H1 (cell line): Measurements from ENCODE around the gene ANKS1B. TPM values are rescaled to one million over a fixed set of nuclear protein-coding genes. Genes with fewer than 3 reads are reported as not detected.

Experiments
- CTCF ChIA-PET: fragments of 300-600 bp; sonication (Branson Sonifier 250); formaldehyde crosslinking; loops from one replicate; lab custom pipeline; 2021; ENCODE audit not compliant: partially characterized antibody; lab: Charles Lee
- POLR2A ChIA-PET: fragments of 300-600 bp; sonication (Branson Sonifier 250); formaldehyde crosslinking; loops from one replicate; lab custom pipeline; 2021; ENCODE audit warnings: inconsistent platforms; ENCODE audit not compliant: partially characterized antibody; lab: Charles Lee
- DNase-seq, 2 experiments: peaks; one replicate each; pipeline versions ENCODE4 v3.0.0 to v3.0.0-alpha.2; 2010 to 2022; ENCODE audit warnings: low spot score in 2 of 2, low read depth in 1 of 2, mixed read lengths in 1 of 2
- FAIRE-seq: peaks from 2 replicates; lab custom pipeline; 2011; peaks lifted over from hg19 to GRCh38; lab: Jason Lieb, UNC
- H2AFZ ChIP-seq: 2 replicates; pipeline ENCODE4 v1.8.1; 2012; ENCODE audit warnings: low read length, inconsistent platforms
- H2AK5ac ChIP-seq: 2 replicates; pipeline ENCODE4 v1.6.1; 2013; ENCODE audit warnings: low read depth, low read length
- H2BK120ac ChIP-seq: replicated peaks from 2 replicates; pipeline ENCODE3; 2013; ENCODE audit warnings: low read depth, low read length, inconsistent platforms
- H2BK12ac ChIP-seq: 2 replicates; pipeline ENCODE4 v1.6.1; 2013; ENCODE audit warnings: low read depth, low read length
- H2BK15ac ChIP-seq: 2 replicates; pipeline ENCODE4 v1.6.1; 2013; ENCODE audit warnings: low read length
- H2BK20ac ChIP-seq: 2 replicates; pipeline ENCODE4 v1.6.1; 2013; ENCODE audit warnings: low read length
- H2BK5ac ChIP-seq: 2 replicates; pipeline ENCODE4 v1.6.1; 2013; ENCODE audit warnings: low read depth, low read length
- H3K14ac ChIP-seq: 2 replicates; pipeline ENCODE4 v1.6.1; 2013; ENCODE audit warnings: inconsistent platforms; ENCODE audit not compliant: insufficient read length
- H3K18ac ChIP-seq: 2 replicates; pipeline ENCODE4 v1.6.1; 2013; ENCODE audit warnings: low read length; ENCODE audit errors: extremely low read depth
- H3K23ac ChIP-seq: 2 replicates; pipeline ENCODE4 v1.6.1; 2013; ENCODE audit warnings: inconsistent platforms; ENCODE audit not compliant: insufficient read length
- H3K23me2 ChIP-seq: 2 replicates; pipeline ENCODE4 v1.6.1; 2013; ENCODE audit warnings: low read depth, low read length
- H3K27ac ChIP-seq: 2 replicates; pipeline ENCODE4 v1.6.1; 2011; ENCODE audit warnings: low read depth, low read length, inconsistent platforms
- H3K27me3 ChIP-seq, 4 experiments: replicated peaks in 1 of 4; 1 replicate in 1 of 4; 2 replicates in 3 of 4; pipeline versions ENCODE4 v1.6.1 to v1.8.1; 2011 to 2013; ENCODE audit warnings: low read length in 3 of 4, mild to moderate bottlenecking in 3 of 4, inconsistent platforms in 2 of 4, mixed read lengths in 2 of 4, moderate library complexity in 1 of 4; ENCODE audit not compliant: control insufficient read depth in 3 of 4, insufficient read depth in 3 of 4; ENCODE audit errors: extremely low read depth in 1 of 4
- H3K36me3 ChIP-seq, 4 experiments: 2 replicates each; pipeline versions ENCODE4 v1.6.1 to v1.8.1; 2011 to 2013; ENCODE audit warnings: mild to moderate bottlenecking in 4 of 4, low read length in 3 of 4, moderate library complexity in 2 of 4, control low read depth in 1 of 4, inconsistent platforms in 1 of 4; ENCODE audit not compliant: insufficient read depth in 4 of 4, control insufficient read depth in 2 of 4
- H3K4ac ChIP-seq: replicated peaks from 2 replicates; pipeline ENCODE3; 2013; ENCODE audit warnings: low read length, low read depth, mixed read lengths, inconsistent platforms; ENCODE audit not compliant: insufficient read length
- H3K4me1 ChIP-seq, 4 experiments: replicated peaks in 1 of 4; 1 replicate in 1 of 4; 2 replicates in 3 of 4; pipeline versions ENCODE4 v1.6.1 to v1.8.1; 2011 to 2013; ENCODE audit warnings: low read length in 3 of 4, inconsistent platforms in 2 of 4, mixed read lengths in 1 of 4; ENCODE audit not compliant: insufficient read depth in 4 of 4, control insufficient read depth in 3 of 4
- H3K4me2 ChIP-seq, 2 experiments: 2 replicates each; pipeline versions ENCODE4 v1.6.1 to v1.8.1; 2011 to 2013; ENCODE audit warnings: low read depth in 2 of 2, low read length in 2 of 2, control low read depth in 1 of 2, inconsistent platforms in 1 of 2, mild to moderate bottlenecking in 1 of 2; ENCODE audit not compliant: insufficient read depth in 1 of 2
- H3K4me3 ChIP-seq, 4 experiments: fragments of 200-600, 300-600 bp in 1 of 4; sonication (generic), shearing (Covaris generic), sonication (Bioruptor Twin) in 1 of 4; 2 replicates each; pipeline versions ENCODE4 v1.5.1 to v1.8.1; 2011 to 2016; ENCODE audit warnings: low read length in 4 of 4, low read depth in 3 of 4, control low read depth in 2 of 4, inconsistent platforms in 2 of 4, mild to moderate bottlenecking in 2 of 4, mixed read lengths in 1 of 4, moderate library complexity in 1 of 4; ENCODE audit not compliant: insufficient read depth in 2 of 4; ENCODE audit errors: extremely low read depth in 1 of 4
- H3K56ac ChIP-seq: replicated peaks from 2 replicates; pipeline ENCODE3; 2013; ENCODE audit warnings: low read depth, mild to moderate bottlenecking, mixed read lengths, low read length, inconsistent platforms; ENCODE audit not compliant: insufficient read length
- H3K79me1 ChIP-seq: 2 replicates; pipeline ENCODE4 v1.6.1; 2013; ENCODE audit warnings: low read depth, low read length, control low read depth
- H3K79me2 ChIP-seq, 2 experiments: 2 replicates each; pipeline versions ENCODE4 v1.6.1 to v1.8.1; 2012 to 2013; ENCODE audit warnings: low read length in 2 of 2, mild to moderate bottlenecking in 2 of 2, inconsistent platforms in 1 of 2; ENCODE audit not compliant: insufficient read depth in 2 of 2, control insufficient read depth in 1 of 2
- H3K9ac ChIP-seq, 4 experiments: replicated peaks in 1 of 4; 1 replicate in 1 of 4; 2 replicates in 3 of 4; pipeline versions ENCODE4 v1.6.1 to v1.8.1; 2011 to 2013; ENCODE audit warnings: low read depth in 3 of 4, low read length in 3 of 4, control low read depth in 2 of 4, mild to moderate bottlenecking in 2 of 4, moderate library complexity in 2 of 4, inconsistent platforms in 1 of 4; ENCODE audit errors: extremely low read depth in 1 of 4
- H3K9me3 ChIP-seq, 2 experiments: 2 replicates each; pipeline versions ENCODE4 v1.6.1 to v1.8.1; 2012 to 2013; ENCODE audit warnings: mild to moderate bottlenecking in 2 of 2, moderate library complexity in 2 of 2, control low read depth in 1 of 2, inconsistent platforms in 1 of 2, low read depth in 1 of 2, low read length in 1 of 2, mixed read lengths in 1 of 2; ENCODE audit not compliant: insufficient read depth in 2 of 2
- H4K20me1 ChIP-seq, 2 experiments: replicated peaks in 1 of 2; 2 replicates each; pipeline versions ENCODE3 to v1.8.1; 2011 to 2013; ENCODE audit warnings: inconsistent platforms in 2 of 2, low read length in 2 of 2, mild to moderate bottlenecking in 1 of 2; ENCODE audit not compliant: insufficient read depth in 2 of 2, control insufficient read depth in 1 of 2
- H4K5ac ChIP-seq: 2 replicates; pipeline ENCODE4 v1.6.1; 2013; ENCODE audit warnings: low read length, low read depth, mixed read lengths, inconsistent platforms; ENCODE audit not compliant: insufficient read length
- H4K8ac ChIP-seq: 2 replicates; pipeline ENCODE4 v1.8.0; 2013; ENCODE audit warnings: mild to moderate bottlenecking, moderate library complexity, low read length, inconsistent platforms; ENCODE audit not compliant: insufficient read depth; ENCODE audit errors: extremely low read depth
- H4K91ac ChIP-seq: replicated peaks from 2 replicates; pipeline ENCODE3; 2013; ENCODE audit warnings: low read length, mixed read lengths, inconsistent platforms; ENCODE audit not compliant: insufficient read length
- CBX5 ChIP-seq: fragments of 300-800, 300-1000 bp; sonication (generic); IDR thresholded peaks from 2 replicates; pipeline ENCODE4 v1.7.1; 2016; ENCODE audit warnings: antibody characterized with exemption, low read length, low read depth
- CEBPB ChIP-seq: IDR thresholded peaks from 2 replicates; pipeline ENCODE4 v1.6.1; 2012; ENCODE audit warnings: low read depth, low read length
- JUN ChIP-seq: IDR thresholded peaks from 2 replicates; pipeline ENCODE4 v1.6.1; 2011; ENCODE audit warnings: low read depth, mild to moderate bottlenecking, improper control_type of control experiment, low read length
- NANOG ChIP-seq: IDR thresholded peaks from 2 replicates; pipeline ENCODE4 v1.6.1; 2011; ENCODE audit warnings: low read length, low read depth, mild to moderate bottlenecking, inconsistent platforms; ENCODE audit not compliant: insufficient read depth, poor library complexity, severe bottlenecking
- PHF8 ChIP-seq: fragments of 200-600 bp; sonication (generic); conservative IDR thresholded peaks from 2 replicates; pipeline ENCODE4 v1.7.1; 2012; ENCODE audit warnings: low read depth, mild to moderate bottlenecking, inconsistent platforms, low read length, moderate library complexity
- RNF2 ChIP-seq: fragments of 200-900, 300-1000 bp; sonication (generic); IDR thresholded peaks from 2 replicates; pipeline ENCODE4 v1.7.1; 2016; ENCODE audit warnings: borderline replicate concordance, low read depth, mild to moderate bottlenecking, antibody characterized with exemption, low read length; ENCODE audit not compliant: poor library complexity, severe bottlenecking; ENCODE audit errors: missing control alignments
- TCF12 ChIP-seq: IDR thresholded peaks from 2 replicates; pipeline ENCODE4 v1.6.1; 2011; ENCODE audit warnings: low read depth, mild to moderate bottlenecking, low read length
- USF2 ChIP-seq: IDR thresholded peaks from 2 replicates; pipeline ENCODE4 v1.6.1; 2011; ENCODE audit warnings: low read length, improper control_type of control experiment
- WGBS, 2 experiments: shearing (Covaris generic) in 1 of 2; methylation state at CpG; one replicate each; pipeline versions ENCODE4 v1.1.6 to v1.1.7; 2013 to 2015; ENCODE audit warnings: low lambda C conversion rate in 2 of 2, mixed read lengths in 2 of 2, inconsistent platforms in 1 of 2, low coverage in 1 of 2, missing lambda C conversion rate in 1 of 2; ENCODE audit not compliant: insufficient replicate concordance in 2 of 2, insufficient coverage in 1 of 2, insufficient read length in 1 of 2; ENCODE audit errors: extremely low coverage in 1 of 2, missing lambda C conversion rate in 1 of 2; 5-methylcytosine and 5-hydroxymethylcytosine counted together
- polyA plus RNA-seq, 7 experiments: library from polyadenylated mRNA; depleted of rRNA in 3 of 7; stranded (reverse) in 5 of 7; unstranded in 2 of 7; fragments of >200 nt in 5 of 7; fragments of 200-250 nt in 2 of 7; gene quantifications; 1 replicate in 5 of 7; 2 replicates in 1 of 7; 4 replicates in 1 of 7; pipeline versions ENCODE4 v1.2.1 to v1.2.3, GENCODE V29; 2011 to 2013; ENCODE audit warnings: missing spikeins in 2 of 7, mixed read lengths in 2 of 7
- total RNA-seq: library from RNA; stranded (reverse); fragmentation: NEBNext Ultra II Directional; extraction: Animal tissue kit (Norgen Biotek cat#: 25700); gene quantifications from 2 replicates; pipeline ENCODE4 v1.2.1, GENCODE V29; 2021

ANKS1B gene
- total and polyA plus RNA-seq, 2 of the 8 experiments (the other 6 are each of a cell fraction or from before 2014, with no cell fraction given) = 2.7 to 6.1 TPM

GRCh38 chr12:99906786-99907579 lies 77.8 kb downstream of the ANKS1B start:
- H2BK120ac ChIP-seq = no peak overlapping the region
- no peak for TF ChIP-seq RNF2
- no peak for TF ChIP-seq CEBPB
- TF ChIP-seq NANOG = no peak
- TF ChIP-seq CBX5 = no peak
- no peak for TF ChIP-seq TCF12
- no peak for TF ChIP-seq USF2
- TF ChIP-seq JUN = no peak
- TF ChIP-seq PHF8 = no peak
- no peak overlapping the region for H4K8ac ChIP-seq
- 92% methylated on average over 4 of the region's 4 CpGs; no CpG with 5 or more reads in 1 of the 2 experiments for WGBS, 2 experiments
- no peak overlapping the region for H3K14ac ChIP-seq
- no peak overlapping the region for H2AK5ac ChIP-seq
- FAIRE-seq (no peak), DNase-seq (no peak)
- no peaks in the 10 kb centered on the region for H3K79me2 ChIP-seq
- H2AFZ ChIP-seq = no peak overlapping the region
- no peaks in the 10 kb centered on the region for H3K36me3 ChIP-seq
- H3K4me1 ChIP-seq = no peaks in the 10 kb centered on the region
- H2BK12ac ChIP-seq = no peak overlapping the region
- no peak overlapping the region for H3K4me2 ChIP-seq
- H3K9me3 ChIP-seq = no peaks in the 10 kb centered on the region
- no peak overlapping the region for H3K18ac ChIP-seq
- H4K20me1 ChIP-seq = no peaks in the 10 kb centered on the region
- H3K27ac ChIP-seq = no peak overlapping the region
- H3K9ac ChIP-seq = no peak overlapping the region
- H4K91ac ChIP-seq = no peak overlapping the region
- no peak overlapping the region for H2BK20ac ChIP-seq
- H3K23me2 ChIP-seq = peaks cover 3% of the 10 kb centered on the region; the same call in 1 of the 2 replicates
- CTCF ChIA-PET = interaction anchor here (0.6 kb wide), 1 partner anchor 573 kb away, joined by 4 read pairs; no protein-coding TSS in a partner anchor
- H3K27me3 ChIP-seq = no peaks in the 10 kb centered on the region
- H3K4me3 ChIP-seq = no peak overlapping the region
- H3K79me1 ChIP-seq = no peaks in the 10 kb centered on the region
- H2BK15ac ChIP-seq = no peak overlapping the region
- H2BK5ac ChIP-seq = no peak overlapping the region
- H3K4ac ChIP-seq = no peak overlapping the region
- no peak overlapping the region for H3K56ac ChIP-seq
- H3K23ac ChIP-seq = no peak overlapping the region
- no peak overlapping the region for H4K5ac ChIP-seq
- POLR2A ChIA-PET = no interaction called here
